Activated CD8-positive, alpha-beta T cell treated with anti-CD3 and anti-CD28 coated beads for 36 hours (primary cell): ENCODE data around the gene ATXN7. TPM values are rescaled to one million over a fixed set of nuclear protein-coding genes. Genes with fewer than 3 reads are reported as not detected.

Experiments
- ATAC-seq: fragments of 200-7000 bp; cut with Tn5 transposase; one replicate; pipeline ENCODE4 v1.10.0; 2021; ENCODE audit warnings: mild to moderate bottlenecking, moderate library complexity
- CTCF ChIA-PET: fragments of 350-600 bp; sonication (Branson Sonifier 250); formaldehyde crosslinking; loops from one replicate; lab custom pipeline; 2021; ENCODE audit warnings: antibody characterized with exemption; lab: Charles Lee
- POLR2A ChIA-PET: fragments of 350-600 bp; sonication (Branson Sonifier 250); formaldehyde crosslinking; loops from one replicate; lab custom pipeline; 2021; ENCODE audit warnings: antibody characterized with exemption; lab: Charles Lee
- DNase-seq: peaks from one replicate; pipeline ENCODE4 v3.0.0-alpha.2; 2020
- H3K27ac Mint-ChIP-seq: one replicate; pipeline ENCODE4 v1.8.0; 2021; ENCODE audit warnings: mild to moderate bottlenecking, mixed read lengths
- H3K27me3 Mint-ChIP-seq: one replicate; pipeline ENCODE4 v1.8.0; 2021; ENCODE audit warnings: mixed read lengths
- H3K36me3 Mint-ChIP-seq: one replicate; pipeline ENCODE4 v1.8.0; 2021; ENCODE audit warnings: low read depth, mixed read lengths
- H3K4me1 Mint-ChIP-seq: one replicate; pipeline ENCODE4 v1.8.0; 2021; ENCODE audit warnings: low read depth, mixed read lengths
- H3K4me3 Mint-ChIP-seq: one replicate; pipeline ENCODE4 v1.8.0; 2021; ENCODE audit warnings: mild to moderate bottlenecking, moderate library complexity, mixed read lengths
- H3K9me3 Mint-ChIP-seq: one replicate; pipeline ENCODE4 v1.8.0; 2021; ENCODE audit warnings: mixed read lengths
- CTCF ChIP-seq: fragments of 200-600 bp; IDR thresholded peaks from one replicate; pipeline ENCODE4 v1.8.0; 2022; ENCODE audit warnings: antibody characterized with exemption, mild to moderate bottlenecking
- intact Hi-C: fragments of 100-400 bp; cut with micrococcal nuclease; formaldehyde crosslinking; loops from one replicate; pipeline ENCODE4 v1.10.0; 2022
- total RNA-seq, 2 experiments: library from RNA; stranded (reverse); gene quantifications; one replicate each; pipeline ENCODE4 v1.2.3, GENCODE V29; 2021

ATXN7 gene
- total RNA-seq, 2 experiments from 2014 or later = 22.5 to 25.9 TPM

GRCh38 chr3:63875510-63875909, 11.8 kb downstream of the ATXN7 start:
- H3K36me3 Mint-ChIP-seq = peaks cover 8% of the 10 kb centered on the region
- no peaks in the 10 kb centered on the region for H3K27me3 Mint-ChIP-seq
- DNase-seq = no peak
- H3K27ac Mint-ChIP-seq = no peak overlapping the region
- no peak overlapping the region for H3K4me3 Mint-ChIP-seq
- no peak for ATAC-seq
- no peak for TF ChIP-seq CTCF
- no peaks in the 10 kb centered on the region for H3K9me3 Mint-ChIP-seq
- H3K4me1 Mint-ChIP-seq = peaks cover 64% of the 10 kb centered on the region
- ChIA-PET CTCF (interaction anchor here (1.4 kb wide), 1 partner anchor 9 kb away, joined by 3 read pairs; no protein-coding TSS in a partner anchor), POLR2A (interaction anchor here (0.7 to 1.9 kb wide), 2 partner anchors 9 to 32 kb away, joined by 3 to 5 read pairs; no protein-coding TSS in a partner anchor)
- intact Hi-C loops = no loop called here

GRCh38 chr3:63876260-63876659, 12.6 kb downstream of the ATXN7 start:
- Mint-ChIP-seq H3K4me3 (no peak overlapping the region), H3K4me1 (peaks cover 66% of the 10 kb centered on the region), H3K27me3 (no peaks in the 10 kb centered on the region), H3K36me3 (peaks cover 3% of the 10 kb centered on the region), H3K9me3 (no peaks in the 10 kb centered on the region), H3K27ac (no peak overlapping the region)
- no peak for TF ChIP-seq CTCF
- ChIA-PET CTCF (interaction anchor here (1.0 to 1.4 kb wide), 3 partner anchors 10 to 148 kb away, joined by 3 to 4 read pairs (median 3); no protein-coding TSS in a partner anchor), POLR2A (no interaction called here)
- ATAC-seq (no peak), DNase-seq (no peak)
- intact Hi-C loops = no loop called here

GRCh38 chr3:63877737-63878393, 14.2 kb downstream of the ATXN7 start:
- no peak overlapping the region for H3K4me3 Mint-ChIP-seq
- ATAC-seq (no peak), DNase-seq (no peak)
- no peak for TF ChIP-seq CTCF
- ChIA-PET CTCF (interaction anchor here (0.8 to 1.5 kb wide), 2 partner anchors 8 to 13 kb away, joined by 3 read pairs; no protein-coding TSS in a partner anchor), POLR2A (interaction anchor here (0.9 to 1.6 kb wide), 3 partner anchors 14 to 64 kb away, joined by 3 read pairs; partner anchors contain the start of genes ATXN7 and THOC7)
- H3K9me3 Mint-ChIP-seq = no peaks in the 10 kb centered on the region
- H3K27me3 Mint-ChIP-seq = no peaks in the 10 kb centered on the region
- intact Hi-C loops = no loop called here
- H3K4me1 Mint-ChIP-seq = peaks cover 60% of the 10 kb centered on the region
- peak overlapping the region; percentile 6 for H3K27ac Mint-ChIP-seq
- no peaks in the 10 kb centered on the region for H3K36me3 Mint-ChIP-seq

GRCh38 chr3:63878394-63879060, 14.9 kb downstream of the ATXN7 start:
- intact Hi-C loops = no loop called here
- ATAC-seq = no peak
- Mint-ChIP-seq H3K4me3 (no peak overlapping the region), H3K27me3 (no peaks in the 10 kb centered on the region), H3K36me3 (no peaks in the 10 kb centered on the region), H3K27ac (peak overlapping the region; percentile 6), H3K9me3 (no peaks in the 10 kb centered on the region), H3K4me1 (peaks cover 65% of the 10 kb centered on the region)
- no peak for TF ChIP-seq CTCF
- ChIA-PET CTCF (interaction anchor here (1.5 kb wide), 1 partner anchor 9 kb away, joined by 3 read pairs; no protein-coding TSS in a partner anchor), POLR2A (interaction anchor here (1.6 kb wide), 1 partner anchor 32 kb away, joined by 3 read pairs; no protein-coding TSS in a partner anchor)
- no peak for DNase-seq
